Measurements from ENCODE around the gene SYNDIG1.

Gene SYNDIG1

DNA sequence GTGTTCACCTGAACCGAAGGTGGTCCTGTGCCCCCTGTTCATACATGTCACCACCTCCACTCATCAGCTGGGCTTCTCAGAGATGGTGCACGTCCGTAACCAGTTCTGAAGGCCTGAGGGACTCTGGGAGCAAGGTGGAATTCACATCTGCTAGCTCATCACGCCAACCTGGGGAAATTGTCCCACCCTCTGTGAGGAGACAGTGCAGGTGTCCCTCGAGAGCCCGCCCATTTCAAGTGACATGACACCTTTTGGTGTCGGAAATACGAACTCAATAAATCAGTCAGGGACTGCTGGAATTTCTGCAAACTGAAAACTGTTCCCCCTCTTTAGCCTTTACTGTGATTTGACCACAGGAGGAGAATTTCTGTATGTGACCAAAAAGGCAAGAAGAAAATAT is 99.4 kb downstream of the SYNDIG1 start:
- TF ChIP-seq, protein P1, sequence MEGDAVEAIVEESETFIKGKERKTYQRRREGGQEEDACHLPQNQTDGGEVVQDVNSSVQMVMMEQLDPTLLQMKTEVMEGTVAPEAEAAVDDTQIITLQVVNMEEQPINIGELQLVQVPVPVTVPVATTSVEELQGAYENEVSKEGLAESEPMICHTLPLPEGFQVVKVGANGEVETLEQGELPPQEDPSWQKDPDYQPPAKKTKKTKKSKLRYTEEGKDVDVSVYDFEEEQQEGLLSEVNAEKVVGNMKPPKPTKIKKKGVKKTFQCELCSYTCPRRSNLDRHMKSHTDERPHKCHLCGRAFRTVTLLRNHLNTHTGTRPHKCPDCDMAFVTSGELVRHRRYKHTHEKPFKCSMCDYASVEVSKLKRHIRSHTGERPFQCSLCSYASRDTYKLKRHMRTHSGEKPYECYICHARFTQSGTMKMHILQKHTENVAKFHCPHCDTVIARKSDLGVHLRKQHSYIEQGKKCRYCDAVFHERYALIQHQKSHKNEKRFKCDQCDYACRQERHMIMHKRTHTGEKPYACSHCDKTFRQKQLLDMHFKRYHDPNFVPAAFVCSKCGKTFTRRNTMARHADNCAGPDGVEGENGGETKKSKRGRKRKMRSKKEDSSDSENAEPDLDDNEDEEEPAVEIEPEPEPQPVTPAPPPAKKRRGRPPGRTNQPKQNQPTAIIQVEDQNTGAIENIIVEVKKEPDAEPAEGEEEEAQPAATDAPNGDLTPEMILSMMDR (IDR thresholded peaks at IDR 0.05; ENCODE audit: control insufficient read depth, extremely low read depth, insufficient read depth), result no peak
- no peak overlapping the region for H3K4me3 ChIP-seq (ENCODE audit: low read depth, low read length)
- no peak for DNase-seq (ENCODE audit: low read depth)

DNA sequence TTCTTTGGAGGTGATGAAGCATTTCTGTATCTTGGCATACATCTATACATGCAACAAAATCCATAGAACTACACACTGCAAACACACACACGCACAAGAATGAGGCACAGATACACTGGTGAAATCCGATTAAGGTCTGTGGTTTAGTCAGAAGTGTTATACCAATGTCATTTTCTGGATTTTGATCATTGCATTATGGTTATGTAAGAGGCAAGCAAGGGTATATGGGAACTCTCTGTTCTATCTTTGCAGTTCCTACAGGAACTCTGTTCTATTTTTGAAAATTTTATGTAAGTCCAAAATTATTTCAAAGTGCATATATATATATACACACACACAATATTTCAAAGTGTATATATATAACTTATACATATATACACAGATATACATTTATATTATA is 101.7 kb downstream of the SYNDIG1 start:
- DNase-seq (ENCODE audit: low read depth), result no peak
- H3K4me3 ChIP-seq (ENCODE audit: low read depth, low read length), result no peak overlapping the region
- TF ChIP-seq, protein P1 (IDR thresholded peaks at IDR 0.05; ENCODE audit: control insufficient read depth, extremely low read depth, insufficient read depth), result no peak

DNA sequence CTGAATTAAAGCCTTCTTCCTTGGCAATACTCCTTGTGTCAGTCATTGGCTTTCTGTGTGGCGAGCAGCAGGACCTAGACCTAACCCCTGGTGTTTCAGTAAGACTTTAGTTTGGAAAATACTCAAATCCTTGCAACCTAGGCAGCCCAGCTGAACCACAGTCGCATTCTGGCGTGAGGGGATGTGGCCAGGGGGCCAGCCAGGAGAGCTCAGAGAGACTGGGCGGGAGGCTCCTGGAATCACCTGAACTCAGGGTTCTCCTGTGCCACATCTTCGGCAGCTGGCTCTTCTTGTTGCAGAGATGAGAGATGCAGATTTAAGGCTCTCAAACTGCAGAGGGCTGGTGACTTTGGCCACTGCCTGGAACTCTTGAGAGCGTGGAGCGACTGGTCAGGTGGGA is 102.7 kb downstream of the SYNDIG1 start:
- no peak overlapping the region for H3K4me3 ChIP-seq (ENCODE audit: low read depth, low read length)
- TF ChIP-seq, protein P1 (IDR thresholded peaks at IDR 0.05; ENCODE audit: control insufficient read depth, extremely low read depth, insufficient read depth), result no peak
- DNase-seq (ENCODE audit: low read depth), result no peak

DNA sequence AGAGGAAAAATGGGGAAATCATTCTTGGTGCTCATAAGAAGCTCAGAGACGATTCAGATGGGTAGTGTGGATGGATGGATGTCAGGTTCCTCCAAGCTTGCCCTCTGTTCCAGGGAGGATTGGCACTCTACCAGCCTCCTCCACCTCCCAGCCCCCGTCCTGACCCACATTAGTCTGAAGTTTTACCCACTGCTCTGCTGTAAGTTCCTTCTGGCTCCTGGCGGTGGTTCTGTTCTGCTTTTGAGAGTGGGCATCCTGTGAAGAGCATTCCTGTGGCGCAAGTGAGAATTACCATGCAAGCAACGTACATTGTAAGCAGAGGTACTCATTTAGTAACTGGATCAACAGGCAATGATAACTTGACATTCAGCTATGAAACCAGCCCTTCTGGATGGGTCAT is 103.4 kb downstream of the SYNDIG1 start:
- TF ChIP-seq, protein P1 (IDR thresholded peaks at IDR 0.05; ENCODE audit: control insufficient read depth, extremely low read depth, insufficient read depth), result no peak
- no peak overlapping the region for H3K4me3 ChIP-seq (ENCODE audit: low read depth, low read length)
- no peak for DNase-seq (ENCODE audit: low read depth)

DNA sequence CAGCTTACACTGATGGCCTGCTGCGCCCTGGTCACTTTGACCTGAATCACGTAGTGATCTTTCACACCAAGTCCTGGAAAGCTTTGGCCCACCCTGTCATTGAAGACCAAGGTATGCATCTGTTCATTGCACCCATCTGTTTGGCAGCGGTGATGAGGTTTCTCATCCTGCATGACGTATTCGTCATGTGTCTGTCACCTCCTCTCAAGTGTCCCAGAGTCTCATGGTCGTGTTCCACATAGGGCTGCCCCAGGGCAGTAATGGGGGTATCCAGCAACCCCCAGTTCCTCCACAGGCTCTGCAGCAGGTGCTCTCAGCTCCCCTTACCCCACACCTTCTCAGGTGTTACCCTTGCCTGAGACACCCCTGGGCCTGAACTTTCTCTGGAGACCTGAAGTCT is 104.1 kb downstream of the SYNDIG1 start:
- DNase-seq (ENCODE audit: low read depth), result no peak
- TF ChIP-seq, protein P1 (IDR thresholded peaks at IDR 0.05; ENCODE audit: control insufficient read depth, extremely low read depth, insufficient read depth), result no peak
- H3K4me3 ChIP-seq (ENCODE audit: low read depth, low read length), result no peak overlapping the region

DNA sequence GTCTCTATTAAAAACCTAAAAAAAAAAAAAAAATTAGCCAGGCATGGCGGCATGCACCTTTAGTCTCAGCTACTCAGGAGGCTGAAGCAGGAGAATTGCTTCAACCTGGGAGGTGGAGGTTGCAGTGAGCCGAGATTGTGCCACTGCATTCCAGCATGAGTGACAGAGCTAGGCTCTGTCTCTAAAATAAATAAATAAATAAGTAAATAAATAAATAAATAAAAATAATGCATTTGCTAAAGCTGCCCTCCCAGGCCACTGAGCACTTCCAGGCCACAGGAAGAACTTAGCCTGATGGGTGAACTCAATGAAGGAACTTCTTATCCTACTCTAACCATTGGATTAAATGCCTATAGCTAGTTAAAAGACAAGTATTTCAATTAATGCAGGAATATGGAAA is 104.9 kb downstream of the SYNDIG1 start:
- no peak overlapping the region for H3K4me3 ChIP-seq (ENCODE audit: low read depth, low read length)
- DNase-seq (ENCODE audit: low read depth), result no peak
- TF ChIP-seq, protein P1 (IDR thresholded peaks at IDR 0.05; ENCODE audit: control insufficient read depth, extremely low read depth, insufficient read depth), result no peak

DNA sequence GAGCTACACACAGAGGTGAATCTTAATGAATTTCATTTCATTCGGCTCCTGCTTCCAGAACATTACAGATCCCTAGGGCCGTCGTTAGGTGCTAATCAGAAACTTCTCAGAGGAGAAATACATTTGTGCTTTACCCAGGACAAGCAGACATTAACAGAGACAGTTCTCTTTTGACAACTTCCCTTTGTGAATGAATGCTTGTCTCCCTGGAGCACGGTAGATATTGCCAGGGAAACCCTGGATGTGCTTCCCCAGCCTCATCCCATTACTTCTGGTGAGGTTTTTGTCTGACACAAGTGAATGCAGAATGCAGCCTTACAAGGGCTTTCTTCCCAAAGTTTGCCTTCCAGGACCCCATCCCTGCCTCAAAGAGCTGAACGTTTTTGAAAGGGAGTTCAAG is 105.4 kb downstream of the SYNDIG1 start:
- H3K4me3 ChIP-seq (ENCODE audit: low read depth, low read length), result no peak overlapping the region
- DNase-seq (ENCODE audit: low read depth), result no peak
- TF ChIP-seq, protein P1 (IDR thresholded peaks at IDR 0.05; ENCODE audit: control insufficient read depth, extremely low read depth, insufficient read depth), result no peak
